Activated CD4-positive, alpha-beta memory T cell treated with anti-CD3 and anti-CD28 coated beads for 36 hours (primary cell): ENCODE data around the gene CRTC2. TPM values are rescaled to one million over a fixed set of nuclear protein-coding genes. Genes with fewer than 3 reads are reported as not detected.
"Not testable (repeated sequence)": the region's sequence is repeated elsewhere in the genome, so short reads cannot be mapped to it uniquely, and the experiment has no call there.

Experiments used
- CTCF ChIA-PET: fragments of 350-600 bp; sonication (Branson Sonifier 250); formaldehyde crosslinking; loops from one replicate; lab custom pipeline; 2021; ENCODE audit warnings: antibody characterized with exemption, inconsistent platforms; lab: Charles Lee
- POLR2A ChIA-PET: fragments of 350-600 bp; sonication (Branson Sonifier 250); formaldehyde crosslinking; loops from one replicate; lab custom pipeline; 2021; ENCODE audit warnings: antibody characterized with exemption; lab: Charles Lee
- DNase-seq: peaks from one replicate; pipeline ENCODE4 v3.0.0-alpha.2; 2020
- H3K27ac Mint-ChIP-seq: one replicate; pipeline ENCODE4 v1.8.0; 2021; ENCODE audit warnings: mixed read lengths
- H3K27me3 Mint-ChIP-seq: one replicate; pipeline ENCODE4 v1.8.0; 2021; ENCODE audit warnings: mixed read lengths
- H3K36me3 Mint-ChIP-seq: one replicate; pipeline ENCODE4 v1.8.0; 2021; ENCODE audit warnings: mixed read lengths
- H3K4me1 Mint-ChIP-seq: one replicate; pipeline ENCODE4 v1.8.0; 2021; ENCODE audit warnings: low read depth, mixed read lengths
- H3K4me3 Mint-ChIP-seq: one replicate; pipeline ENCODE4 v1.8.0; 2021; ENCODE audit warnings: mild to moderate bottlenecking, mixed read lengths
- H3K9me3 Mint-ChIP-seq: one replicate; pipeline ENCODE4 v1.8.0; 2021; ENCODE audit warnings: mixed read lengths
- intact Hi-C: fragments of 100-400 bp; cut with micrococcal nuclease; formaldehyde crosslinking; loops from one replicate; pipeline ENCODE4 v1.15.1; 2023
- microRNA-seq: library from miRNA; unstranded; fragments of <30 nt; microRNA quantifications from one replicate; pipeline ENCODE4 v1.2.0, GENCODE V29; 2022; ENCODE audit warnings: borderline number of aligned reads, borderline microRNAs expressed, borderline replicate concordance
- total RNA-seq, 2 experiments: library from RNA; stranded (reverse); gene quantifications; one replicate each; pipeline ENCODE4 v1.2.3, GENCODE V29; 2021

Gene CRTC2
- total RNA-seq, 2 experiments from 2014 or later, result 60.8 to 78.0 TPM

DNA sequence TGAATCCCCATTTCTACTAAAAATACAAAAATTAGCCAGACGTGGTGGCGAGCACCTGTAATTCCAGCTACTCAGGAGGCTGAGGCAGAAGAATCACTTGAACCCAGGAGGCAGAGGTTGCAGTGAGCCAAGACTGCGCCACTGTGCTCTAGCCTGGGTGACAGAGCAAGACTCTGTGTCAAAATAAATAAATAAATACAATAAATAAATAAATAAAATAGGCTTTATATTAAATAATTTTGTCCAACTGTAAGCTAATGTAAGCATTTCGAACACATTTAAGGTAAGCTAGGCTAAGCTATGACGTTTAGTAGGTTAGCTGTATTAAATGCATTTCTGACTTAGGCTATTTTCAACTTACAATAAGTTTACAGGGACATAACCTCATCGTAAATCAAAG, 47.9 kb downstream of the CRTC2 start:
- H3K27me3 Mint-ChIP-seq, H3K9me3 Mint-ChIP-seq, DNase-seq, H3K27ac Mint-ChIP-seq, H3K4me3 Mint-ChIP-seq, H3K36me3 Mint-ChIP-seq, intact Hi-C loops: not testable (repeated sequence)
- ChIA-PET CTCF (interaction anchor here (1.3 to 2.1 kb wide), 2 partner anchors 10 to 15 kb away, joined by 3 to 6 read pairs; no protein-coding TSS in a partner anchor), POLR2A (interaction anchor here (0.6 to 1.5 kb wide), 2 partner anchors 27 to 47 kb away, joined by 3 read pairs; no protein-coding TSS in a partner anchor)
- peaks cover 38% of the 10 kb centered on the region for H3K4me1 Mint-ChIP-seq

DNA sequence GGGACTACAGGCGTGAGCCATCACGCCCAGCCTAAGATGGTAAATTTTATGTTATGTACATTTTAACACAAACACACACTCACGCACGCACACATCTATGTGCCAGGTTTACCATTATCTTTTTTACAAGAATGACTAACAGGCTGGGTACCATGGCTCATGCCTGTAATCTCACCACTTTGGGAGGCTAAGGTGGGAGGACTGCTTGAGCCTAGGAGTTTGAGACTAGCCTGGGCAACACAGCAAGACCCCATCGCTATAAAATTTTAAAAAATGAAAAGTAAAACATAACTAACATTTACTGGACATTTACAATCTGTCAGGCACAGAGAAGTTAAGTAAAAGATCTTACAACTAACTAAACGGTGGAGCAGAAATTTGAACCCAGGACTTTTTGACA, 50.3 kb downstream of the CRTC2 start:
- H3K27ac Mint-ChIP-seq, result no peak overlapping the region
- intact Hi-C loops, result no loop called here

DNA sequence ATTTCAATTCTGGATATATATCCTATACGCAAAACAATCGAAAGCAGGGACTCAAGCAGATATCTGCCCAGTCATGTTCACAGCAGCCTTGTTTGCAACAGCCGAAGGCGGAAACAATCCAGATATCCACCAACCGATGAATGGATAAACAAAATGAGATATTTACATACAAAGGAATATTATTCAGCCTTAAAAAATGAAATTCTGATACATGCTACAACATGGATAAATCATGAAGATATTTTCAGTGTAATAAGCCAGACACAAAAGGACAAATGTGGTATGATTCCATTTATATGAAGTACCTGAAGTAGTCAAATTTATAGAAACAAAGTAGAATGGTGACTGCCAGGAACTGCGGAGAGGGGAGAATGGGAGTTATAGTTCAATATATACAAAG, 51.3 kb downstream of the CRTC2 start:
- intact Hi-C loops, result no loop called here
- Mint-ChIP-seq H3K27me3 (no peaks in the 10 kb centered on the region), H3K4me1 (peaks cover 38% of the 10 kb centered on the region), H3K4me3 (no peak overlapping the region), H3K9me3 (no peaks in the 10 kb centered on the region), H3K36me3 (peaks cover 6% of the 10 kb centered on the region), H3K27ac (no peak overlapping the region)
- DNase-seq, result no peak
- CTCF ChIA-PET, result no interaction called here
- POLR2A ChIA-PET, result no interaction called here

More for the DNA sequence above, 50.3 kb downstream of the CRTC2 start:
- Mint-ChIP-seq H3K9me3 (no peaks in the 10 kb centered on the region), H3K4me1 (peaks cover 43% of the 10 kb centered on the region), H3K4me3 (no peak overlapping the region), H3K36me3 (peaks cover 7% of the 10 kb centered on the region), H3K27me3 (no peaks in the 10 kb centered on the region)
- ChIA-PET POLR2A (no interaction called here), CTCF (no interaction called here)
- no peak for DNase-seq

DNA sequence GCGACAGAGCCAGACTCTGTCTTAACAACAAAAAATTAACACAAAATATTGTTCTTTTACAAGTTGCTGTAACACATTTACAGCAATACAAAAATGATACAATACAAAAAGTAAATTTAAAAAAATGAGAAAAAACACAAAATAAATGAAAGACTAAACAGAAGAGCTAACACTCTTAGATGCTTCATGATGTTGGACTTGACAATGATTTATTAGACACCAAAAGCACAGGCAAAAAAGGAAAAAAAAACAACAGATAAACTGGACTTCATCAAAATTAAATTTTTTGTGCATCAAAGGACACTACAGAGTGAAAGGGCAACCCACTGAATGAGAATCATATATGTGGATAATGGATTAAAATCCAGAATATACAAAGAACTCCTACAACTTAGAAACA, 52.0 kb downstream of the CRTC2 start:
- Mint-ChIP-seq H3K36me3 (peaks cover 5% of the 10 kb centered on the region), H3K9me3 (no peaks in the 10 kb centered on the region), H3K27me3 (no peaks in the 10 kb centered on the region), H3K4me1 (peaks cover 32% of the 10 kb centered on the region), H3K4me3 (no peak overlapping the region), H3K27ac (peak overlapping the region; percentile 42)
- intact Hi-C loops, result no loop called here
- ChIA-PET CTCF (interaction anchor here (0.6 kb wide), 1 partner anchor 29 kb away, joined by 6 read pairs; no protein-coding TSS in a partner anchor), POLR2A (interaction anchor here (0.6 kb wide), 2 partner anchors 17 to 140 kb away, joined by 3 to 5 read pairs; no protein-coding TSS in a partner anchor)
- DNase-seq, result no peak

DNA sequence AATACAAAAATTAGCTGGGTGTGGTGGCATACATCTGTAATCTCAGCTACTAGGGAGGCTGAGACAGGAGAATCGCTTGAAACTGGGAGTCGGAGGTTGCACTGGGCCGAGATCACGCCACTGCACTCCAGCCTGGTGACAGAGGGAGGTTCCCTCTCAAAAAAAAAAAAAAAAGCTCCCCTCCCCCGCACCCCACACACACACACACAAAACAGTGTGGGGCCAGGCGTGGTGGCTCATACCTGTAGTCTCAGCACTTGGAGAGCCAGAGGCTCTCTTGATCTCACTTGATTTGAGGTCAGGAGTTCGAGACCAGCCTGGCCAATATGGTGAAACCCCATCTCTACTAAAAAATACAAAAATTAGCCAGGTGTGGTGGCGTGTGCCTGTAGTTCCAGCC, 52.5 kb downstream of the CRTC2 start:
- intact Hi-C loops, H3K27ac Mint-ChIP-seq, H3K36me3 Mint-ChIP-seq, CTCF ChIA-PET, H3K4me3 Mint-ChIP-seq, H3K9me3 Mint-ChIP-seq, H3K27me3 Mint-ChIP-seq: not testable (repeated sequence)
- peaks cover 29% of the 10 kb centered on the region for H3K4me1 Mint-ChIP-seq
- DNase-seq, result peak; percentile 39
- POLR2A ChIA-PET, result interaction anchor here (0.6 kb wide), 1 partner anchor 140 kb away, joined by 3 read pairs; no protein-coding TSS in a partner anchor

DNA sequence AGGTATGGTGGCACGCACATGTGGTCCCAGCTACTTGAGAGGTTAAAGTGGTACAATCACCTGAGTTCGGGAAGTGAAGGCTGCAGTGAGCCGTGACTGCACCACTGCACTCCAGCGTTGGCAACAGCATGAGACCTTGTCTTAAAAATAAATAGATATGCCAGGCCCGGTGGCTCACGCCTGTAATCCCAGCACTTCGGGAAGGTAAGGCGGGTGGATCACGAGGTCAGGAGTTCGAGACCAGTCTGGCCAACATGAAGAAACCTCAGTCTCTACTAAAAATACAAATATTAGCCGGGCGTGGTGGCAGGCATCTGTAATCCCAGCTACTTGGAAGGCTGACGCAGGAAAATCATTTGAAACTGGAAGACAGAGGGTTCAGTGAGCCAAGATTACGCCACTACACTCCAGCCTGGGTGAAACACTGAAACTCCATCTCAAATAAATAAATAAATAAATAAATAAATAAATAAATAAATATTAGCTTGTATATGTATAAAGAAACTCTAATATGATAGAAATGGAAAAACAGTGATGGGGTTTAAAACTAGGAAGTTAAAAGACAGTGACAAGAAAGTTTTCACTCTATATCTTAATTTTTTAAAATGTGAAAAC, 54.5 kb downstream of the CRTC2 start:
- H3K4me3 Mint-ChIP-seq, result no peak overlapping the region
- H3K36me3 Mint-ChIP-seq, result peaks cover 6% of the 10 kb centered on the region
- peaks cover 32% of the 10 kb centered on the region for H3K4me1 Mint-ChIP-seq
- ChIA-PET POLR2A (no interaction called here), CTCF (interaction anchor here (0.8 kb wide), 1 partner anchor 85 kb away, joined by 3 read pairs; no protein-coding TSS in a partner anchor)
- DNase-seq, result no peak
- intact Hi-C loops, result no loop called here
- H3K27ac Mint-ChIP-seq, result no peak overlapping the region
- no peaks in the 10 kb centered on the region for H3K27me3 Mint-ChIP-seq
- H3K9me3 Mint-ChIP-seq, result no peaks in the 10 kb centered on the region

DNA sequence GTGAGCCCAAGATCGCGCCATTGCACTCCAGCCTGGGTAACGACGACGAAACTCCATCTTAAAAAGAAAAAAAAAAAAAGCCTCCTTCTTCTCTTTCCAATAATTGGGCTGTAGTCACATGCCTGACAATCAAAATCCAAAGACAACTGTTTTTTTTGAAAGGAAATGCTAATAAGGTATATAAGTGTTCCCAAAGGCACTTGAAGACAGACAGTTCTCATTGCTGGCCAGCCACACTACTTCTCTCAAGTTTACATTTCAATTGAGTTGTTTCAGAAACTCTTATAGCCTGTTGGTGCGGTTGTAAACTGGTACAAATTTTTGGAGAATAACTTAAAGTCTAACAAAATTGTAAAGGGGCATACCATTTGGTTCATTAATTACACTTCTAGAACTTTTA, 58.9 kb downstream of the CRTC2 start:
- intact Hi-C loops, result no loop called here
- no peak overlapping the region for H3K4me3 Mint-ChIP-seq
- H3K9me3 Mint-ChIP-seq, result no peaks in the 10 kb centered on the region
- H3K4me1 Mint-ChIP-seq, result peaks cover 16% of the 10 kb centered on the region
- POLR2A ChIA-PET, result no interaction called here
- peaks cover 3% of the 10 kb centered on the region for H3K36me3 Mint-ChIP-seq
- no peak overlapping the region for H3K27ac Mint-ChIP-seq
- DNase-seq, result no peak
- CTCF ChIA-PET, result no interaction called here
- no peaks in the 10 kb centered on the region for H3K27me3 Mint-ChIP-seq

Small RNAs within 50 kb of the gene (microRNA-seq; reads per million reads assigned to microRNA genes)
- gene MIR6737, result 2.0 reads per million

Other genes with a start within 250 kb of the CRTC2 start
- 10 to 100 TPM; 45.5 to 47.7 TPM for gene INTS3, start 230.6 kb downstream of the CRTC2 start, total RNA-seq
- gene SLC27A3, start 183.2 kb downstream of the CRTC2 start, total RNA-seq, result 1 to 10 TPM; 5.9 to 7.8 TPM
- 10 to 100 TPM; 66.4 to 67.9 TPM for gene GATAD2B, start 35.6 kb downstream of the CRTC2 start, total RNA-seq
- gene DENND4B, start 11.9 kb downstream of the CRTC2 start, total RNA-seq, result 100 to 1,000 TPM in 1 of 2 experiments, 10 to 100 TPM in 1; 98.1 to 108 TPM
- 10 to 100 TPM; 67.0 to 68.7 TPM for gene SLC39A1, start 4.9 kb upstream of the CRTC2 start, total RNA-seq
- gene CREB3L4, start 9.3 kb upstream of the CRTC2 start, total RNA-seq, result 1 to 10 TPM; 8.5 to 8.7 TPM
- gene JTB, start 19.1 kb upstream of the CRTC2 start, total RNA-seq, result 100 to 1,000 TPM; 134 to 136 TPM
- 1 to 10 TPM; 2.9 to 4.1 TPM for gene RAB13, start 27.7 kb upstream of the CRTC2 start, total RNA-seq
- gene RPS27, start 32.1 kb upstream of the CRTC2 start, total RNA-seq, result 1,000 to 10,000 TPM; 1,861 to 1,992 TPM
- gene NUP210L, start 196.5 kb upstream of the CRTC2 start, total RNA-seq, result under 1 TPM; 0.05 to 0.12 TPM
- 100 to 1,000 TPM; 726 to 736 TPM for gene TPM3, start 233.5 kb upstream of the CRTC2 start, total RNA-seq
- not detected for gene CFAP141, start 247.7 kb upstream of the CRTC2 start, total RNA-seq